Measurements from ENCODE around the gene RAB7A. TPM values are rescaled to one million over a fixed set of nuclear protein-coding genes. Genes with fewer than 3 reads are reported as not detected.

Gene RAB7A
- total and polyA plus RNA-seq, 2 of the 8 experiments (the other 6 are each of a cell fraction or from before 2014, with no cell fraction given) = 179 to 195 TPM

- ChIA-PET POLR2A (ENCODE audit: partially characterized antibody) (no interaction called here), CTCF (ENCODE audit: partially characterized antibody) (no interaction called here)
- Histone ChIP-seq H2AFZ (ENCODE audit: low read length) (no peak overlapping the region), H3K4me3 (ENCODE audit: extremely low read depth in 1 of 4, insufficient read depth in 2 of 4, low read depth in 3 of 4, low read length in 4 of 4) (no peak overlapping the region), H4K8ac (ENCODE audit: extremely low read depth, insufficient read depth, low read length) (no peak overlapping the region), H2AK5ac (ENCODE audit: low read depth, low read length) (no peak overlapping the region), H3K4me2 (ENCODE audit: insufficient read depth in 1 of 2, low read depth in 2 of 2, low read length in 2 of 2) (no peak overlapping the region), H4K5ac (ENCODE audit: insufficient read length, low read depth, low read length) (no peak overlapping the region), H3K23ac (ENCODE audit: insufficient read length) (no peak overlapping the region), H2BK20ac (ENCODE audit: low read length) (no peak overlapping the region), H3K23me2 (ENCODE audit: low read depth, low read length) (no peaks in the 10 kb centered on the region), H3K79me2 (ENCODE audit: control insufficient read depth in 1 of 2, insufficient read depth in 2 of 2, low read length in 2 of 2) (no peaks in the 10 kb centered on the region), H3K9me3 (ENCODE audit: insufficient read depth in 2 of 2, low read depth in 1 of 2, low read length in 1 of 2) (peaks cover 61 to 79% of the 10 kb centered on the region in 2 experiments), H3K27ac (ENCODE audit: low read depth, low read length) (no peak overlapping the region), H2BK120ac (replicated peaks; ENCODE audit: low read depth, low read length) (no peak overlapping the region), H2BK12ac (ENCODE audit: low read depth, low read length) (no peak overlapping the region), H4K91ac (replicated peaks; ENCODE audit: insufficient read length, low read length) (no peak overlapping the region), H3K36me3 (ENCODE audit: control insufficient read depth in 2 of 4, insufficient read depth in 4 of 4, low read length in 3 of 4) (no peaks in the 10 kb centered on the region; a peak in 1 of 8 replicates), H3K27me3 (replicated peaks in 1 of 4; ENCODE audit: control insufficient read depth in 3 of 4, extremely low read depth in 1 of 4, insufficient read depth in 3 of 4, low read length in 3 of 4) (no peaks in the 10 kb centered on the region), H3K14ac (ENCODE audit: insufficient read length) (no peak overlapping the region), H2BK15ac (ENCODE audit: low read length) (no peak overlapping the region), H3K79me1 (ENCODE audit: low read depth, low read length) (no peaks in the 10 kb centered on the region), H4K20me1 (replicated peaks in 1 of 2; ENCODE audit: control insufficient read depth in 1 of 2, insufficient read depth in 2 of 2, low read length in 2 of 2) (no peaks in the 10 kb centered on the region), H3K4ac (replicated peaks; ENCODE audit: insufficient read length, low read depth, low read length) (no peak overlapping the region), H2BK5ac (ENCODE audit: low read depth, low read length) (no peak overlapping the region), H3K9ac (replicated peaks in 1 of 4; ENCODE audit: extremely low read depth in 1 of 4, low read depth in 3 of 4, low read length in 3 of 4) (no peak overlapping the region), H3K4me1 (replicated peaks in 1 of 4; ENCODE audit: control insufficient read depth in 3 of 4, insufficient read depth in 4 of 4, low read length in 3 of 4) (no peaks in the 10 kb centered on the region), H3K56ac (replicated peaks; ENCODE audit: insufficient read length, low read depth, low read length) (no peak overlapping the region), H3K18ac (ENCODE audit: extremely low read depth, low read length) (no peak overlapping the region)
- DNase-seq (ENCODE audit: low read depth in 1 of 2, low spot score in 2 of 2) (no peak), FAIRE-seq (no peak)
- WGBS, 2 experiments (ENCODE audit: extremely low coverage in 1 of 2, insufficient coverage in 1 of 2, insufficient read length in 1 of 2, insufficient replicate concordance in 2 of 2, low coverage in 1 of 2, low lambda C conversion rate in 2 of 2, missing lambda C conversion rate in 1 of 2) = 54% methylated on average over 4 of the region's 4 CpGs; no CpG with 5 or more reads in 1 of the 2 experiments
- TF ChIP-seq SUZ12 (IDR thresholded peaks at IDR 0.05; ENCODE audit: low read length) (no peak), HDAC6 (IDR thresholded peaks at IDR 0.05; ENCODE audit: low read depth, low read length) (no peak), CREB1 (IDR thresholded peaks at IDR 0.05) (no peak), CHD2 (IDR thresholded peaks at IDR 0.05; ENCODE audit: low read length) (no peak), RFX5 (IDR thresholded peaks at IDR 0.05; ENCODE audit: borderline replicate concordance, low read depth, low read length) (no peak)
- TF ChIP-seq, protein P1, sequence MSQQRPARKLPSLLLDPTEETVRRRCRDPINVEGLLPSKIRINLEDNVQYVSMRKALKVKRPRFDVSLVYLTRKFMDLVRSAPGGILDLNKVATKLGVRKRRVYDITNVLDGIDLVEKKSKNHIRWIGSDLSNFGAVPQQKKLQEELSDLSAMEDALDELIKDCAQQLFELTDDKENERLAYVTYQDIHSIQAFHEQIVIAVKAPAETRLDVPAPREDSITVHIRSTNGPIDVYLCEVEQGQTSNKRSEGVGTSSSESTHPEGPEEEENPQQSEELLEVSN (IDR thresholded peaks at IDR 0.05) = no peak
Measured at GRCh38 chr3:128855569-128855968, 129.6 kb downstream of the RAB7A start.

Measured in H1 (cell line).